Measurements from ENCODE around the gene PPP6R1. TPM values are rescaled to one million over a fixed set of nuclear protein-coding genes. Genes with fewer than 3 reads are reported as not detected.
A peak's percentile ranks its signal among the peaks of the same experiment; 100 is the strongest.

PPP6R1 gene
- total RNA-seq, 1 experiment from 2014 or later: 96.7 TPM

- no peak for TF ChIP-seq POLR2A (IDR thresholded peaks at IDR 0.05; ENCODE audit: borderline replicate concordance, extremely low read depth, insufficient read depth, insufficient read length)
These were observed 38.5 kb upstream of the PPP6R1 start (continued) for GRCh38 chr19:55297267-55297666.

DNA sequence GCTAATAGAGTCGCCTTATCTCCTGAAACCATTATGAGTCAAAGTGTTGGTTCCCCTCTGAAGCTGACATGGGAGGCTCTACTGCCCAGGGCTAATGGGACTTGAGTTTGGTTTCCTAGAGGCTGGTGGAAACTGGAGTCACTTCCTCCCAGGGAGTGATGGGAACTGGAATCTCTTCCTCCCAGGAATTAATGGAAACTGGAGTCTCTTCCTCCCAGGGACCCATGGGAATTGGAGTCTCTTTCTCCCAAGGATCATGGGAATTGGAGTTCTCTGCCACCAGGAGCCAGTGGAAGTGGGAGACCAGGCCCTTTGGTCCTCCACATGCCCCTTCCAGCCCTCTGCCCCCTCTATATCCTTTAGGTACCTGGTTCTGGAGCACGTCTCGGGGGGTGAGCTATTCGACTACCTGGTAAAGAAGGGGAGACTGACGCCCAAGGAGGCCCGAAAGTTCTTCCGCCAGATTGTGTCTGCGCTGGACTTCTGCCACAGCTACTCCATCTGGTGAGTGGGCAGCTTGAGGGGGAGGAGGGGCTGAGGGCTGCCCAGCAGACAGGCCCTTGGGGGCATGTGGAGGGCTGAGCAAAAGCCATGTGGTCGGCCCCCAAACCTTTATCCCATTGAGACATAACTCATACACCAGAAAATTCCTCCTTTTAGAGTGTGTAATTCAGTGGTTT, 30.4 kb upstream of the PPP6R1 start:
- TSS peak; percentile 27 for BruUV-seq (replicated peaks)
- peaks cover 5 to 8% of the 10 kb centered on the region in 2 experiments; a peak in 2 of 4 replicates for H3K36me3 ChIP-seq (ENCODE audit: control insufficient read depth in 1 of 2, insufficient read depth in 2 of 2, low read length in 2 of 2)
- ATAC-seq: 0 out of 2 replicates have a peak, but pooled peaks have one; percentile 21

More for the DNA sequence above, 30.4 kb upstream of the PPP6R1 start:
- no peak overlapping the region for H3K4me3 ChIP-seq (replicated peaks in 1 of 2; ENCODE audit: low read depth in 1 of 2, low read length in 2 of 2)
- no peak overlapping the region for H3K4me2 ChIP-seq (ENCODE audit: low read length)
- intact Hi-C loops (cut with micrococcal nuclease): no loop called here
- peaks cover 0 to 19% of the 10 kb centered on the region in 2 experiments; a peak in 3 of 4 replicates for H3K4me1 ChIP-seq (ENCODE audit: control insufficient read depth in 1 of 2, insufficient read depth in 2 of 2, low read length in 2 of 2)
- H3K79me2 ChIP-seq (ENCODE audit: insufficient read depth, low read length): peaks cover 3% of the 10 kb centered on the region; the same call in 1 of the 2 replicates
- ChIA-PET RAD21 (ENCODE audit: low non-redundant PET in 1 of 2, low total read pairs in 2 of 2, uncharacterized antibody in 2 of 2, unreplicated experiment in 2 of 2) (no interaction called here), CTCF (no interaction called here), POLR2A (no interaction called here)
- no peak overlapping the region for H2AFZ ChIP-seq (ENCODE audit: low read depth, low read length, poor library complexity, severe bottlenecking)
- no peak for DNase-seq (ENCODE audit: low read depth, low spot score)
- no peak overlapping the region for H3K27ac ChIP-seq (ENCODE audit: low read depth, low read length)
- no peaks in the 10 kb centered on the region for H3K27me3 ChIP-seq (ENCODE audit: insufficient read depth, low read length)
- no peak for TF ChIP-seq MAX (IDR thresholded peaks at IDR 0.05)
- TF ChIP-seq EZH2phosphoT487 (IDR thresholded peaks at IDR 0.05; ENCODE audit: borderline replicate concordance): no peak
- no peak for TF ChIP-seq CEBPB (IDR thresholded peaks at IDR 0.05; ENCODE audit: low read depth)
- TF ChIP-seq CBX3 (IDR thresholded peaks at IDR 0.05; ENCODE audit: low read depth): no peak
- TF ChIP-seq, protein P1, sequence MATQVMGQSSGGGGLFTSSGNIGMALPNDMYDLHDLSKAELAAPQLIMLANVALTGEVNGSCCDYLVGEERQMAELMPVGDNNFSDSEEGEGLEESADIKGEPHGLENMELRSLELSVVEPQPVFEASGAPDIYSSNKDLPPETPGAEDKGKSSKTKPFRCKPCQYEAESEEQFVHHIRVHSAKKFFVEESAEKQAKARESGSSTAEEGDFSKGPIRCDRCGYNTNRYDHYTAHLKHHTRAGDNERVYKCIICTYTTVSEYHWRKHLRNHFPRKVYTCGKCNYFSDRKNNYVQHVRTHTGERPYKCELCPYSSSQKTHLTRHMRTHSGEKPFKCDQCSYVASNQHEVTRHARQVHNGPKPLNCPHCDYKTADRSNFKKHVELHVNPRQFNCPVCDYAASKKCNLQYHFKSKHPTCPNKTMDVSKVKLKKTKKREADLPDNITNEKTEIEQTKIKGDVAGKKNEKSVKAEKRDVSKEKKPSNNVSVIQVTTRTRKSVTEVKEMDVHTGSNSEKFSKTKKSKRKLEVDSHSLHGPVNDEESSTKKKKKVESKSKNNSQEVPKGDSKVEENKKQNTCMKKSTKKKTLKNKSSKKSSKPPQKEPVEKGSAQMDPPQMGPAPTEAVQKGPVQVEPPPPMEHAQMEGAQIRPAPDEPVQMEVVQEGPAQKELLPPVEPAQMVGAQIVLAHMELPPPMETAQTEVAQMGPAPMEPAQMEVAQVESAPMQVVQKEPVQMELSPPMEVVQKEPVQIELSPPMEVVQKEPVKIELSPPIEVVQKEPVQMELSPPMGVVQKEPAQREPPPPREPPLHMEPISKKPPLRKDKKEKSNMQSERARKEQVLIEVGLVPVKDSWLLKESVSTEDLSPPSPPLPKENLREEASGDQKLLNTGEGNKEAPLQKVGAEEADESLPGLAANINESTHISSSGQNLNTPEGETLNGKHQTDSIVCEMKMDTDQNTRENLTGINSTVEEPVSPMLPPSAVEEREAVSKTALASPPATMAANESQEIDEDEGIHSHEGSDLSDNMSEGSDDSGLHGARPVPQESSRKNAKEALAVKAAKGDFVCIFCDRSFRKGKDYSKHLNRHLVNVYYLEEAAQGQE (IDR thresholded peaks at IDR 0.05; ENCODE audit: low read depth): no peak
- no peak for TF ChIP-seq SRF (IDR thresholded peaks at IDR 0.05; ENCODE audit: low read depth)
- TF ChIP-seq YY1 (IDR thresholded peaks at IDR 0.05; ENCODE audit: extremely low read depth, insufficient replicate concordance, low read depth, low read length): no peak
- no peak for TF ChIP-seq POLR2AphosphoS5 (IDR thresholded peaks at IDR 0.05; ENCODE audit: low read depth, low read length)
- no peak for TF ChIP-seq EZH2 (IDR thresholded peaks at IDR 0.05)
- no peak for TF ChIP-seq JUND (IDR thresholded peaks at IDR 0.05)
- no peak for TF ChIP-seq CTCF (IDR thresholded peaks at IDR 0.05 in 2 of 3, conservative IDR thresholded peaks at IDR 0.05 in 1 of 3; ENCODE audit: borderline replicate concordance in 1 of 3, insufficient read depth in 1 of 3, low read depth in 2 of 3, low read length in 2 of 3)
- H3K9me3 ChIP-seq (ENCODE audit: control insufficient read depth in 1 of 2, insufficient read depth in 1 of 2, low read depth in 1 of 2, low read length in 2 of 2): no peaks in the 10 kb centered on the region
- H3K9ac ChIP-seq (ENCODE audit: low read length): no peak overlapping the region
- no peaks in the 10 kb centered on the region for H4K20me1 ChIP-seq (ENCODE audit: insufficient read depth)
- H3K9me2 ChIP-seq (ENCODE audit: insufficient read depth): no peaks in the 10 kb centered on the region
